HG03135 (cell line): ENCODE measurements around the gene STT3A.

Source experiments
- ATAC-seq: cut with Tn5 transposase; IDR thresholded peaks from one replicate; pipeline ENCODE4 v1.9.1; 2021; ENCODE audit warnings: mild to moderate bottlenecking, moderate library complexity; ENCODE audit not compliant: unreplicated experiment

The STT3A gene

GRCh38 chr11:125587480-125587879 lies 5.2 kb upstream of the STT3A start:
- no peak for ATAC-seq

DNA sequence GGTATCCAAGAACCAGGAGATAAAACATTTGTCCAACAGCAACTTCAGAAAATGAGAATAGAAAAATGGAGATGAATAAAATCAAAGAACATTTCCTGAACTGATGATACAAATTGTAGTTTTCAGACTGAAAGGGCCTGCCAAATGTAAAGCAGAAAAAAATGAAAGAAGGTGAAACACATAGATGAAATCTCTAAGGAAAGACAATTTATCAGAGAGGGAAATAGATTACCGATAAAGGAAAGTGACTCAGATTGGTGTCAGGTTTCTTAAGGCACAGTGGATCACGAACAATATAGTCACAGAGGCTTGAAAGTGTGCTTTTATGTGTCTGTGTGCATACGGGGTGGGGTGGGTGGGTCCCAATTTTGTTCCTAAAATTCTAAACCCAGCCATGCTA lies 4.1 kb upstream of the STT3A start:
- no peak for ATAC-seq

DNA sequence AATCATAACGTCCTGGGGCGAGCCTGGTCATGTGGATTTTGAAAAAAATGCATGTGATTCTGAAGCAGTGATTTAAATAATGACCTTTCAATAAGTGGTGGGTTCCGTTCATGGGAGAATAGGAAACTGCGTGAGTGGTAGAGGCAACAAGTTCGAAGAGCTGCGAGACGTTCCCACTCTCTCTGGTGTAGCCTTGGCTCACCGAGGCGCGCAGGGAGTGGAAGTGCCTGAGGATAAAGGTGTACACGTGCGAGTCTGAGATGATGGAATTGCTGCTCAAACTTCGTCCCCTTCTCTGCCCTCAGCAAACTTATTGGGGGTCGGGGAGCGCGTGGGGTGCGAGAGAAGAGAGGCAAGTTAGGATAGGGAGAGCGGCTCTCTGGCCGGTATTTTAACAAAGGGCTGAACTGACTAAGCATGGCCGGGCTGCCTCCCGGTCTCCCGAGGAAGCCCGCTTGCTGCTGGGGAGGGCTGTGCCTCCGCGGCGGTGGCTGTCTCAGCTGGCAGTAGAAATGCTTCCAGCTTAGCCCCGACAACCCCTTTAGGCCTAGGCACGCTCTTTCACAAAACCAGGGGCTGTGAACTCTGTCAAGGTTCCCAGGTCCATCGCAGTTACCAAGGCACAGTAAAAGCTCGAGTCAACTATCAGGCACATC lies 875 bp upstream of the STT3A start:
- ATAC-seq: peak; percentile 14

DNA sequence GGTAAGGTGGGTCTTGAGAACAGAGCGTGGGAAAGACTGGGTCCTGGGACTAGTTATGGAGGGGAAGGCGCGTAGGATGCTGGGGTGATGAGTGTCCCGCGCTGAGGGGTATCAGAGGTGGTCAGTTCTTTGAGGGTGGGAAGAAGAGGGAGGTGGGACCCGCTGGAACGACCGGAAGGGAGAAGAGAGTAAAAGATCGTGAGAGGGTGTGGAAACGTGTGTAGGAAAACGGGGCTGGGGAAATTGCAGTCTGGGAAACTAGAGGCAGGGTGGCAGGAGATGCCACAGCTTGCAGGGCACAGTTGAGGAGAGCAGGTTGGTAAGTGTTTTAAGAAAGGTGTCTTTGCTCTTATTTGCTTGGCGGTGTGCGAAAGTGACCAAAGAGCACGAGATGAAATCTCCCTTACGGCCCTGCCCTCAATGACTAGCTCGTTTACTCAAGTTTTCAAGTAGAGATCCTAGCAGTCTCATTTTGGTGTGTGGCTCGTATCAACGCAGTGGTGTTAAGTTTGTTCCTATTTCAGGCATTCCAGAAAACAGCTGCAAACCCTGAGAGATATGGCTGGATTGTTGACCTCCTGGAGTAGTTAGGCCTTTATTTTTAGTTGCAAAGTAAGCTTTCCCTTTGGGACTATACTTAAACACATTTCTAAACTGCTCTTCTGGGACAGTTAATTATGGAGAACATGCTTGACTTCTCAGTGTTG lies 615 bp downstream of the STT3A start:
- no peak for ATAC-seq

- no peak for ATAC-seq
Observed at GRCh38 chr11:125594958-125595357, 2.3 kb downstream of the STT3A start.

- no peak for ATAC-seq
Observed at GRCh38 chr11:125600663-125601062, 8.0 kb downstream of the STT3A start.

GRCh38 chr11:125603207-125603606 lies 10.6 kb downstream of the STT3A start:
- no peak for ATAC-seq

GRCh38 chr11:125605417-125605816 lies 12.8 kb downstream of the STT3A start:
- ATAC-seq: no peak

DNA sequence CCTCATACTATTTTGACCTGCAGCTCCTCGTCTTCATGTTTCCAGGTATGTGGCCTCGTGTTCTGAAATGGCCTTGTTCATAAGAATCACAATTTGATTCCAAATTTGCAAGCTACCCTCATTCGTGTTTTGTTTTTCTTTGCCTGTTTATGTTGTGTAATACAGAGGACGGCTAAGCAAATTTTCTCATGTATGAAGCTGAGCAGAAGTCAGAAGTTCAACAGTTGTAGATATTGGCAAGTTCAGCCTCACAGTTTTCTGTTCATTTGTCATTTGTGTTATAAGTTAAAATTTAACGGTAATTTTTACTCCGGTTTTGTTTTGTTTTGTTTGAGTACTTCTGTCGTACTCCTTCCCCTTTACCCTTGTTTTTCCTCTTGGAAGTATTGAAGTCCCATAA lies 16.9 kb downstream of the STT3A start:
- ATAC-seq: no peak

GRCh38 chr11:125618383-125618782 lies 25.7 kb downstream of the STT3A start:
- no peak for ATAC-seq

- no peak for ATAC-seq
Observed at GRCh38 chr11:125621995-125622394, 29.3 kb downstream of the STT3A start.

DNA sequence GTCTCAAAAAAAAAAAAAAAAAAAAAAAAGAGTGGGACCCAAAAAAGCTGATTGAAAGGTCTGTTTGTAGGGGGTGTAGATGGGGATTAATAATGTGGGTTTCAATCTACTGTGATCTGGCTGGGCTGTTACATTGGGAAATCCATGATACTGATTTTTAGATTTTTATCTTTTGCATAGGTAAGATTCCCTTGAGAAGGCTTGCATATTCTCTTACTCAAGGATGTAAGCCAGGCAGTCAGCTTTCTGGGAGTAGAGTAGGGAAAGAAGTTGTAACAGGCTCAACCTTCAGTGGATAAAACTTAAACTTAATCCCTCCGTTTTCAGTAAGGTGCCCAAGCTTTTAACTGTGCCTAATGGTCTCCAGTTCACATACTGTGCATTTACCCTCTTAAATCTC lies 30.4 kb downstream of the STT3A start:
- ATAC-seq: no peak

DNA sequence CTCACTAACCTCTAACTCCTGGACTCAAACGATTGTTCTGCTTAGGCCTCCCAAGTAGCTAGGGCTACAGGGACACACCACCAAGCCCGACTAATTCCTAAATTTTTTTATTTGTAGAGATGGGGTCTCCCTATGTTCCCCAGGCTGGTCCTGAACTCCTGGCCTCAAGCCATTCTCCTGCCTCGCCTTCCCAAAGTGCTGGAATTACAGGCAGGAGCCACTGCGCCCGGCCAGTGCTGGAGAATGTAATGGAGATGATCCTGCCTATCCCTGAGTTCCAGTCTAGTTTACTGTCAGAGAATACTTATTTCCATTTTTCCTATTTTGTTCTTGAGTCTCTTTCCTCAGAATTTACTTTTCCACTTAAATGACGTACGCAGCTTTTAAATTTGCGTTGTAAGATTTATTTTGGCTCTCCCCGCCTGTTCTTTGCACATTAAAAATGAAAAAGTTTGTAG lies 32.1 kb downstream of the STT3A start, which contains the start of gene CHEK1:
Gene CHEK1 (plus strand): TSS at position 408 of the 458 bp plus-strand sequence. CDS start 1,606 bp downstream, outside the sequence.
- no peak for ATAC-seq

- no peak for ATAC-seq
Observed at GRCh38 chr11:125625225-125625629, 32.6 kb downstream of the STT3A start.

- ATAC-seq: peak; percentile 85
Observed at GRCh38 chr11:125625630-125626287, 33.1 kb downstream of the STT3A start.

DNA sequence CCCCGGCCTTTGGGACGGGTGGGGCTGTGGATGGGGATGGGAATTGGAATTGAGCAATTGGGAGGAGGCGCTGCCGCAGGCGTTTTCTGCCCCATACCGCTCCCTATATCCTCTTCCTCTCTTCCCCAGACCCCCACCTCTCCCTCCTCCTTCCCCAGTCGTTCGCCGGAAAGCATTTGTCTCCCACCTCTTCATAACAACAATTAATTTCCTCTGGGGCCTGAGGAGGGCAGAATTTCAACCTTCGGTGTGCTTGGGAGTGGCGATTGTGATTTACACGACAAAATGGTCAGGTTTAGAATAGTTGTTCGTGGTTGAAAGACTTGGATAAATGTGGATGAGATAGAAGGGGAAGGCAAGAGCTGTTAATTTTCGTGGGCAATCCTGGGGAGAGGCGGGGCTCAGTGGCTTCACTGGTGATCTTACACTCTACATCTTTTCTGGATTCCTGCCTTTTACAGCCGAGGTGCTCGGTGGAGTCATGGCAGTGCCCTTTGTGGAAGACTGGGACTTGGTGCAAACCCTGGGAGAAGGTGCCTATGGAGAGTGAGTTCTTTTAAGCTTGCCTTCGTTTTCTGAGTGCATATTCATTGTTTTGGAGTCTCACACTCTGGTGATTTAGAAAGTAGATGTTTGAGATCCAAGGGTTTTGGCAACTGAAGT lies 33.8 kb downstream of the STT3A start:
- ATAC-seq: peak; percentile 42

GRCh38 chr11:125627236-125627910 lies 34.7 kb downstream of the STT3A start:
- no peak for ATAC-seq

GRCh38 chr11:125637840-125638239 lies 45.2 kb downstream of the STT3A start:
- no peak for ATAC-seq

DNA sequence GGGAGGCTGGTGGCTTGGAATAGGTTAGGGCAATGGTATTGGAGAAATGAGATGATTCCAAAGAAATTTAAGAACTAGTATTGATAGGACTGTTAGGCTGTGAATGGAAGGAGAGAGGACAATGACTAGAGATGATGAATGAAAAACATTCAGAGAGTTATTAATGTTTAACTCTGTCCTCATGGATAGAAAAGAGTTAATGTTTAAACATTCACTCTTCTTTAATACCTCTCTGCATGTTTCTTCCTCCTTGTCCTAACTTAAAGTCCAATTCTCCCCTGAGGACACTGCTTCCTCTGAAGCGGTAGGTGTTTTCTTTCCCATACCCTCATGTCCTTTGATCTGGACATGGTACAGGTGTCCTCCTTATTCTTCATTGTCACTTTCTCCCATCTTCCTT lies 45.7 kb downstream of the STT3A start:
- ATAC-seq: no peak

DNA sequence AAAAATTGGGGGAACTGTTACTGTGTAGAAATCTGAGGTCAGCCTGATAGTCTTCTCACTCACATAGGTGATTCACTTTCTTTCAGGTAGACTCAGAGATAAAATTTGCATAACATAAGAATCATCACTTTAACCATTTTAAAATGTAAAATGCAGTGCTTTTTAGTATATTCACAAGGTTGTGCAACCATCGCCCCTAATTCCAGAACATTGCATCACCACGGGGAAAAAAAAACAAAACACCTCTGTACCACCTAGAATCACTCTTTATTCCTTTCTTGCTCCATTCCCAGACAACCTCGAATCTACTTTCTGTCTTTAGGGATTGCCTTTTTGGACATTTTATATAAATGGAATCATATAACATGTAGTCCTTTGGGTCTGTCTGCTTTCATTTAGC lies 53.2 kb downstream of the STT3A start:
- no peak for ATAC-seq
